PC-3 (cell line): ENCODE results near the gene GAS2L1. TPM values are rescaled to one million over a fixed set of nuclear protein-coding genes. Genes with fewer than 3 reads are reported as not detected.
A peak's percentile ranks its signal among the peaks of the same experiment; 100 is the strongest.

Source experiments
- ATAC-seq: fragments of 200-7000 bp; cut with Tn5 transposase; 2 replicates; pipeline ENCODE4 v1.9.1; 2020; ENCODE audit warnings: mild to moderate bottlenecking, moderate library complexity
- BruUV-seq: library from RNA; stranded (reverse); fragments of 400-500 nt; replicated peaks from 2 replicates; lab custom pipeline; 2021; lab: Mats Ljungman, UMichigan
- CTCF ChIA-PET: fragments of 300-600 bp; sonication (Branson Sonifier 250); formaldehyde crosslinking; loops from one replicate; lab custom pipeline; 2022; ENCODE audit warnings: antibody characterized with exemption; lab: Charles Lee
- POLR2A ChIA-PET: fragments of 300-600 bp; sonication (Branson Sonifier 250); formaldehyde crosslinking; loops from one replicate; lab custom pipeline; 2022; ENCODE audit warnings: antibody characterized with exemption; ENCODE audit not compliant: unreplicated experiment; lab: Charles Lee
- DNase-seq: peaks from one replicate; pipeline ENCODE4 v3.0.0-alpha.2; 2015
- H2AFZ ChIP-seq: fragments of 300-600 bp; sonication (generic); 2 replicates; pipeline ENCODE4 v1.6.0; 2016; ENCODE audit warnings: antibody characterized with exemption, low read length
- H3F3A ChIP-seq: fragments of 300-600 bp; sonication (generic); one replicate; pipeline ENCODE4 v1.6.0; 2017; ENCODE audit warnings: antibody characterized with exemption, low read length, control low read depth, mild to moderate bottlenecking; ENCODE audit not compliant: unreplicated experiment
- H3K27ac ChIP-seq: fragments of 300-600 bp; sonication (generic); 2 replicates; pipeline ENCODE4 v1.5.1; 2016; ENCODE audit warnings: mild to moderate bottlenecking, low read length
- H3K27me3 ChIP-seq: fragments of 300-600 bp; sonication (generic); 2 replicates; pipeline ENCODE4 v1.6.1; 2016; ENCODE audit warnings: low read length, mixed read lengths
- H3K36me3 ChIP-seq: fragments of 300-600 bp; sonication (generic); 2 replicates; pipeline ENCODE4 v1.6.1; 2016; ENCODE audit warnings: low read depth, mixed run types, low read length, mixed read lengths
- H3K4me1 ChIP-seq: fragments of 300-600 bp; sonication (generic); 2 replicates; pipeline ENCODE4 v1.5.1; 2016; ENCODE audit warnings: low read length; ENCODE audit not compliant: insufficient read depth
- H3K4me2 ChIP-seq: fragments of 300-600 bp; sonication (generic); 2 replicates; pipeline ENCODE4 v1.6.0; 2016; ENCODE audit warnings: low read length
- H3K4me3 ChIP-seq: fragments of 300-600 bp; sonication (generic); 2 replicates; pipeline ENCODE4 v1.5.1; 2016; ENCODE audit warnings: mild to moderate bottlenecking, low read length, mixed read lengths
- H3K79me2 ChIP-seq: fragments of 300-600 bp; sonication (generic); 2 replicates; pipeline ENCODE4 v1.6.1; 2017; ENCODE audit warnings: low read length, mixed read lengths
- H3K9ac ChIP-seq: fragments of 300-600 bp; sonication (generic); 2 replicates; pipeline ENCODE4 v1.6.0; 2016; ENCODE audit warnings: mild to moderate bottlenecking, low read length
- H3K9me2 ChIP-seq: fragments of 300-600 bp; sonication (generic); replicated peaks from 2 replicates; pipeline ENCODE4 v1.6.1; 2016; ENCODE audit warnings: mixed run types, low read length, mixed read lengths
- H3K9me3 ChIP-seq: fragments of 300-600 bp; sonication (generic); 2 replicates; pipeline ENCODE4 v1.6.1; 2016; ENCODE audit warnings: low read length, mixed read lengths
- H4K20me1 ChIP-seq: fragments of 300-600 bp; sonication (generic); 2 replicates; pipeline ENCODE4 v1.6.1; 2016; ENCODE audit warnings: low read length, mixed read lengths
- EZH2 ChIP-seq: fragments of 300-600 bp; sonication (generic); IDR thresholded peaks from one replicate; pipeline ENCODE4 v1.6.1; 2017; ENCODE audit warnings: antibody characterized with exemption, mild to moderate bottlenecking, low read length; ENCODE audit not compliant: unreplicated experiment
- EZH2phosphoT487 ChIP-seq: fragments of 300-600 bp; sonication (generic); IDR thresholded peaks from 2 replicates; pipeline ENCODE4 v1.6.1; 2018; ENCODE audit warnings: mild to moderate bottlenecking, antibody characterized with exemption, low read length, borderline replicate concordance
- intact Hi-C: fragments of 100-400 bp; cut with micrococcal nuclease; formaldehyde crosslinking; loops from 2 replicates; pipeline ENCODE4 v1.9.0; 2023
- total RNA-seq: library from RNA; depleted of rRNA; stranded (reverse); fragments of >200 nt; gene quantifications from 2 replicates; pipeline ENCODE4 v1.2.3, GENCODE V29; 2014
- TF ChIP-seq, protein P1 (sequence below): fragments of 300-600 bp; sonication (generic); conservative IDR thresholded peaks from 2 replicates; pipeline ENCODE4 v1.5.1; 2017; ENCODE audit warnings: antibody characterized with exemption, low read depth, mild to moderate bottlenecking, low read length

The GAS2L1 gene
- total RNA-seq, 1 experiment from 2014 or later, result 58.4 TPM

DNA sequence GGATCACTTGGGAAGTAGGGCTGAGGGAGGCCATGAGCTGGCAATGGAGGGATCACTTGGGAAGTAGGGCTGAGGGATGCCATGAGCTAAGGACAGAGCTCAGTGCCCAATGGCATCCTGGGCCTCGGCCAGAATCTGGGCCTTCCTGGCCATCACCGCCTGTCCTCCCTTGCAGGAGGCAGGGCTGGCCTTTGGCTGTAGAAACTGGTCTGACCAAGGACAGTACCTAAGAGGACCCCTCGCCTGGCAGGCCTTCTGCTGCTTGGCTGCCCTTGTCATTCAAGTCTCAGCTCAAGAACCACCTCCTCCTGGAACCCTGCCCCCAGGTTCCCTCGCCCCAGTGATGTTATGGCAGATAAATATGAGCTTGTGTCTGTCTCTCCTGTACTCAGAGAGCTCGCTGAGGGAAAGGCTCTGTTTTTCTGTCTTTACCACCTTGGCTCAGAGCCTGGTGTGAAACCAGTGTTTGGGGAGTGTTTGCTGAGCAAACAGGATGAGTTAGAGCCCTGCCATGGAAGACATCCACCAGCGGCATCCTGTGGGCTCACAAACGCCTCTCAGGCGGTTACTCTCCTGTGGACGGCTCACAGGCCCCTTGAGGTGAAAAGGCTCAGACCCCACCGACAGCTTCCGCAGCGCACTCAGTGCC, 28.4 kb downstream of the GAS2L1 start:
- BruUV-seq, result no TSS peak
- H3K4me3 ChIP-seq, result no peak overlapping the region
- CTCF ChIA-PET, result interaction anchor here (0.5 to 0.6 kb wide), 2 partner anchors 18 to 80 kb away, joined by 3 to 4 read pairs; no protein-coding TSS in a partner anchor
- DNase-seq (peak; percentile 81), ATAC-seq (peak; percentile 84)
- H3K27ac ChIP-seq, result peak overlapping the region; percentile 77
- POLR2A ChIA-PET, result interaction anchor here (0.6 kb wide), 1 partner anchor 28 kb away, joined by 4 read pairs; no protein-coding TSS in a partner anchor
- H3F3A ChIP-seq, result peaks cover 9% of the 10 kb centered on the region
- H2AFZ ChIP-seq, result no peak overlapping the region
- H3K9ac ChIP-seq, result no peak overlapping the region
- no peaks in the 10 kb centered on the region for H3K27me3 ChIP-seq
- TF ChIP-seq, protein P1, sequence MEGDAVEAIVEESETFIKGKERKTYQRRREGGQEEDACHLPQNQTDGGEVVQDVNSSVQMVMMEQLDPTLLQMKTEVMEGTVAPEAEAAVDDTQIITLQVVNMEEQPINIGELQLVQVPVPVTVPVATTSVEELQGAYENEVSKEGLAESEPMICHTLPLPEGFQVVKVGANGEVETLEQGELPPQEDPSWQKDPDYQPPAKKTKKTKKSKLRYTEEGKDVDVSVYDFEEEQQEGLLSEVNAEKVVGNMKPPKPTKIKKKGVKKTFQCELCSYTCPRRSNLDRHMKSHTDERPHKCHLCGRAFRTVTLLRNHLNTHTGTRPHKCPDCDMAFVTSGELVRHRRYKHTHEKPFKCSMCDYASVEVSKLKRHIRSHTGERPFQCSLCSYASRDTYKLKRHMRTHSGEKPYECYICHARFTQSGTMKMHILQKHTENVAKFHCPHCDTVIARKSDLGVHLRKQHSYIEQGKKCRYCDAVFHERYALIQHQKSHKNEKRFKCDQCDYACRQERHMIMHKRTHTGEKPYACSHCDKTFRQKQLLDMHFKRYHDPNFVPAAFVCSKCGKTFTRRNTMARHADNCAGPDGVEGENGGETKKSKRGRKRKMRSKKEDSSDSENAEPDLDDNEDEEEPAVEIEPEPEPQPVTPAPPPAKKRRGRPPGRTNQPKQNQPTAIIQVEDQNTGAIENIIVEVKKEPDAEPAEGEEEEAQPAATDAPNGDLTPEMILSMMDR, result no peak
- no peak for TF ChIP-seq EZH2phosphoT487
- TF ChIP-seq EZH2, result no peak
- peaks cover 29% of the 10 kb centered on the region for H3K4me1 ChIP-seq
- H3K4me2 ChIP-seq, result peak overlapping the region; percentile 48
- H4K20me1 ChIP-seq, result peaks cover 5% of the 10 kb centered on the region; the same call in 1 of the 2 replicates
- peaks cover 10% of the 10 kb centered on the region for H3K36me3 ChIP-seq
- no peaks in the 10 kb centered on the region for H3K79me2 ChIP-seq
- no peaks in the 10 kb centered on the region for H3K9me3 ChIP-seq
- no peaks in the 10 kb centered on the region for H3K9me2 ChIP-seq
- intact Hi-C loops, result no loop called here

DNA sequence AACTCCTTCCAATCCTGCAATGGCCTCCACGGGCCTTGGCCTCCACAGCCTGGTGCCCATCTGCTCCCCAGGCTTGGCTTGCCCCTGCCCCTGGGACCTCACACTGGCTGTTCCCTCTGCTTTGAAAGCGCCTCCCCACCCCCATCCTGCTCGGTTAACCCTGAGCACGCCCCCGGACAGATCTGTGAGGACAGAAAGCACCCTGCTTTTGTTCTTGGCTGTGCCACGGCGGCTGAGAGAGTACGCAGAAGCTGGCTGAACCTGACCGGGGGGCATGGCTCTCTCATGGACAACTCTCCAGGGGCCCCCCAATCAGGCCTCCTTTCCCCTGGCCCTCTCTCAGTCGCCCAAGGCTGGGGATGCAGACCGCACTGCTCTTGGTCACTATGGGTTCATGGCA, 29.2 kb downstream of the GAS2L1 start:
- intact Hi-C loops, result no loop called here
- Histone ChIP-seq H3K4me1 (peaks cover 38% of the 10 kb centered on the region), H3K27me3 (no peaks in the 10 kb centered on the region), H3K9ac (no peak overlapping the region; the same call in 1 of the 2 replicates), H3K79me2 (no peaks in the 10 kb centered on the region), H3F3A (peaks cover 9% of the 10 kb centered on the region), H2AFZ (no peak overlapping the region), H3K9me3 (no peaks in the 10 kb centered on the region), H3K27ac (peak overlapping the region; percentile 77), H3K36me3 (peaks cover 17% of the 10 kb centered on the region), H3K4me2 (0 out of 2 replicates have a peak overlapping the region, but pooled peaks have one; percentile 48), H3K4me3 (no peak overlapping the region), H3K9me2 (no peaks in the 10 kb centered on the region), H4K20me1 (peaks cover 5% of the 10 kb centered on the region; the same call in 1 of the 2 replicates)
- TF ChIP-seq, protein P1, result no peak
- TF ChIP-seq EZH2phosphoT487 (no peak), EZH2 (no peak)
- POLR2A ChIA-PET, result no interaction called here
- DNase-seq (no peak), ATAC-seq (no peak)
- no TSS peak for BruUV-seq
- CTCF ChIA-PET, result no interaction called here
